Measurements from ENCODE around the gene C3orf22.

C3orf22 gene

GRCh38 chr3:126568776-126569342 lies 10.1 kb upstream of the C3orf22 start:
- TF ChIP-seq GATA2 (IDR thresholded peaks at IDR 0.05; ENCODE audit: low read depth, low read length), result no peak
- TF ChIP-seq GATA3 (IDR thresholded peaks at IDR 0.05; ENCODE audit: low read depth, low read length), result no peak

- TF ChIP-seq GATA3 (IDR thresholded peaks at IDR 0.05; ENCODE audit: low read depth, low read length), result no peak
- no peak for TF ChIP-seq GATA2 (IDR thresholded peaks at IDR 0.05; ENCODE audit: low read depth, low read length)
Observed at GRCh38 chr3:126567696-126568438, 9.1 kb upstream of the C3orf22 start.

GRCh38 chr3:126562737-126563276 lies 4.1 kb upstream of the C3orf22 start:
- TF ChIP-seq GATA2 (IDR thresholded peaks at IDR 0.05; ENCODE audit: low read depth, low read length) (no peak), GATA3 (IDR thresholded peaks at IDR 0.05; ENCODE audit: low read depth, low read length) (no peak)

- TF ChIP-seq GATA3 (IDR thresholded peaks at IDR 0.05; ENCODE audit: low read depth, low read length) (no peak), GATA2 (IDR thresholded peaks at IDR 0.05; ENCODE audit: low read depth, low read length) (no peak)
Observed at GRCh38 chr3:126557761-126558160, 971 bp downstream of the C3orf22 start.

GRCh38 chr3:126557415-126557745 lies 1.4 kb downstream of the C3orf22 start:
- TF ChIP-seq GATA2 (IDR thresholded peaks at IDR 0.05; ENCODE audit: low read depth, low read length), result no peak
- no peak for TF ChIP-seq GATA3 (IDR thresholded peaks at IDR 0.05; ENCODE audit: low read depth, low read length)

GRCh38 chr3:126556637-126557414 lies 1.9 kb downstream of the C3orf22 start:
- TF ChIP-seq GATA3 (IDR thresholded peaks at IDR 0.05; ENCODE audit: low read depth, low read length), result no peak
- TF ChIP-seq GATA2 (IDR thresholded peaks at IDR 0.05; ENCODE audit: low read depth, low read length), result no peak

- TF ChIP-seq GATA2 (IDR thresholded peaks at IDR 0.05; ENCODE audit: low read depth, low read length) (no peak), GATA3 (IDR thresholded peaks at IDR 0.05; ENCODE audit: low read depth, low read length) (no peak)
Observed at GRCh38 chr3:126555795-126556636, 2.7 kb downstream of the C3orf22 start.

GRCh38 chr3:126554560-126555525 lies 3.9 kb downstream of the C3orf22 start:
- no peak for TF ChIP-seq GATA3 (IDR thresholded peaks at IDR 0.05; ENCODE audit: low read depth, low read length)
- TF ChIP-seq GATA2 (IDR thresholded peaks at IDR 0.05; ENCODE audit: low read depth, low read length), result no peak

GRCh38 chr3:126553284-126554084 lies 5.2 kb downstream of the C3orf22 start:
- TF ChIP-seq GATA3 (IDR thresholded peaks at IDR 0.05; ENCODE audit: low read depth, low read length) (no peak), GATA2 (IDR thresholded peaks at IDR 0.05; ENCODE audit: low read depth, low read length) (no peak)

- TF ChIP-seq GATA3 (IDR thresholded peaks at IDR 0.05; ENCODE audit: low read depth, low read length), result no peak
- TF ChIP-seq GATA2 (IDR thresholded peaks at IDR 0.05; ENCODE audit: low read depth, low read length), result no peak
Observed at GRCh38 chr3:126552688-126553283, 5.9 kb downstream of the C3orf22 start.

GRCh38 chr3:126551839-126552687 lies 6.7 kb downstream of the C3orf22 start:
- no peak for TF ChIP-seq GATA2 (IDR thresholded peaks at IDR 0.05; ENCODE audit: low read depth, low read length)
- TF ChIP-seq GATA3 (IDR thresholded peaks at IDR 0.05; ENCODE audit: low read depth, low read length), result no peak
